Smooth muscle cell (in vitro differentiated cells): ENCODE results near the gene CEP76. TPM values are rescaled to one million over a fixed set of nuclear protein-coding genes. Genes with fewer than 3 reads are reported as not detected.

Experiments
- DNase-seq: peaks from one replicate; lab custom pipeline; 2025; ENCODE audit not compliant: unreplicated experiment; lab: John Stamatoyannopoulos, UW
- H2AFZ ChIP-seq: fragments of 200-600 bp; sonication (generic); 2 replicates; pipeline ENCODE4 v1.6.0; 2016; ENCODE audit warnings: antibody characterized with exemption, low read depth, mild to moderate bottlenecking
- H3F3A ChIP-seq: fragments of 200-600 bp; sonication (generic); 2 replicates; pipeline ENCODE4 v1.6.0; 2017; ENCODE audit warnings: antibody characterized with exemption, low read depth
- H3K27ac ChIP-seq: fragments of 200-600 bp; sonication (generic); 2 replicates; pipeline ENCODE4 v1.5.1; 2016; ENCODE audit warnings: low read depth, mild to moderate bottlenecking
- H3K27me3 ChIP-seq: fragments of 200-600 bp; sonication (generic); 2 replicates; pipeline ENCODE4 v1.6.1; 2016; ENCODE audit warnings: low read depth, mild to moderate bottlenecking
- H3K36me3 ChIP-seq: fragments of 200-600 bp; sonication (generic); 2 replicates; pipeline ENCODE4 v1.5.1; 2016; ENCODE audit warnings: low read depth
- H3K4me1 ChIP-seq: fragments of 200-600 bp; sonication (generic); 2 replicates; pipeline ENCODE4 v1.5.1; 2016; ENCODE audit warnings: low read depth
- H3K4me2 ChIP-seq: fragments of 200-600 bp; sonication (generic); 2 replicates; pipeline ENCODE4 v1.6.0; 2016; ENCODE audit warnings: mild to moderate bottlenecking
- H3K4me3 ChIP-seq: fragments of 200-600 bp; sonication (generic); 2 replicates; pipeline ENCODE4 v1.5.1; 2016; ENCODE audit warnings: mild to moderate bottlenecking
- H3K79me2 ChIP-seq: fragments of 200-600 bp; sonication (generic); 2 replicates; pipeline ENCODE4 v1.6.0; 2016; ENCODE audit warnings: low read depth, mild to moderate bottlenecking
- H3K9ac ChIP-seq: fragments of 200-600 bp; sonication (generic); 2 replicates; pipeline ENCODE4 v1.6.0; 2016; ENCODE audit warnings: low read depth
- H3K9me3 ChIP-seq: fragments of 200-600 bp; sonication (generic); replicated peaks from 2 replicates; pipeline ENCODE4 v1.5.1; 2016; ENCODE audit warnings: low read depth
- H4K20me1 ChIP-seq: fragments of 200-600 bp; sonication (generic); 2 replicates; pipeline ENCODE4 v1.6.0; 2016; ENCODE audit warnings: low read depth
- WGBS: methylation state at CpG from one replicate; pipeline ENCODE4 v1.1.7; 2016; ENCODE audit warnings: low lambda C conversion rate; 5-methylcytosine and 5-hydroxymethylcytosine counted together
- polyA plus RNA-seq: library from polyadenylated mRNA; unstranded; fragments of >200 nt; fragmentation: Nextera tagmentation; extraction: Ambion mirVana; gene quantifications from 2 replicates; pipeline ENCODE4 v1.2.1, GENCODE V29; 2016
- total RNA-seq: library from RNA; depleted of rRNA; stranded (reverse); fragments of >200 nt; gene quantifications from 2 replicates; pipeline ENCODE4 v1.2.3, GENCODE V29; 2014
- TF ChIP-seq, protein P1 (sequence below): fragments of 200-600 bp; sonication (generic); IDR thresholded peaks from 2 replicates; pipeline ENCODE4 v1.5.1; 2017; ENCODE audit warnings: borderline replicate concordance, mild to moderate bottlenecking, antibody characterized with exemption; ENCODE audit not compliant: insufficient read depth, poor library complexity, severe bottlenecking

Gene CEP76
- total and polyA plus RNA-seq, 2 experiments from 2014 or later: 2.8 to 11.7 TPM

DNA sequence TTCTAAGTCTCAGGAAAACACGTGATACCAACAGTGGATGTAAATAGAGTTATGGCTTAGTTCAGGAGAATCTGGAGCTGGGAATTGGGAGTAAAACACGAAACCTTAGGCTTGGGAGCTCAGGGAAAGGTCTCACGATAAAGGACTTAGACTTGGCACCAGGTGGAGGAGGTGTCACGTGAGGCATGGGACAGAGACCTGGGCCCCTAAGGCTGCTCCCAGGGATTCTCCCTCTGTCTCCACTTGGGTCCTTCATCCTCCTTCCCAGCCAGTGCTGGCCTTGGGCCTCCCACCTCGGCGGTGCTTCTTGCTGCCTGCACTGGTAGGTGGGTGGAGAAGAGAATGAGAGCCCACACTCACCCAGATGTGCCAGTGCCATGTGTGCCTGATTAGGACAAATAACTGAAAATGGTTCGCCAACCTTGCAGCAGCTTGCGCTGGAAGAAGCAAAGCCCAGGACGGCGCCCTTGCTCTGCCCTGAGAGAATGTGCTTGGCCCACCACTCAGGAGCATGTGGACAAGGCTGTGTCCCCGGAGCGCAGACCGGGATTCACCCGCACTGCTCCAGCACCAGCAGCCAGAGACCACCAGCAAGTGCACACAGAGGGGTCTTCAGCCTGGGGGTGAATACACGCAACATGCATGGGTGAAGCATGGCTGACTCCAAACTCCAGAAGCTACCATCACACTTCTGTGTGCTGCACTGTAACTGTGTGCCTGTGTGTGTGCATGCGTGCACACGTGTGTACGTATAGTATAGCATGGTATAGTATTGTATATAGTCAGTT is 48.4 kb upstream of the CEP76 start:
- TF ChIP-seq, protein P1, sequence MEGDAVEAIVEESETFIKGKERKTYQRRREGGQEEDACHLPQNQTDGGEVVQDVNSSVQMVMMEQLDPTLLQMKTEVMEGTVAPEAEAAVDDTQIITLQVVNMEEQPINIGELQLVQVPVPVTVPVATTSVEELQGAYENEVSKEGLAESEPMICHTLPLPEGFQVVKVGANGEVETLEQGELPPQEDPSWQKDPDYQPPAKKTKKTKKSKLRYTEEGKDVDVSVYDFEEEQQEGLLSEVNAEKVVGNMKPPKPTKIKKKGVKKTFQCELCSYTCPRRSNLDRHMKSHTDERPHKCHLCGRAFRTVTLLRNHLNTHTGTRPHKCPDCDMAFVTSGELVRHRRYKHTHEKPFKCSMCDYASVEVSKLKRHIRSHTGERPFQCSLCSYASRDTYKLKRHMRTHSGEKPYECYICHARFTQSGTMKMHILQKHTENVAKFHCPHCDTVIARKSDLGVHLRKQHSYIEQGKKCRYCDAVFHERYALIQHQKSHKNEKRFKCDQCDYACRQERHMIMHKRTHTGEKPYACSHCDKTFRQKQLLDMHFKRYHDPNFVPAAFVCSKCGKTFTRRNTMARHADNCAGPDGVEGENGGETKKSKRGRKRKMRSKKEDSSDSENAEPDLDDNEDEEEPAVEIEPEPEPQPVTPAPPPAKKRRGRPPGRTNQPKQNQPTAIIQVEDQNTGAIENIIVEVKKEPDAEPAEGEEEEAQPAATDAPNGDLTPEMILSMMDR: no peak

GRCh38 chr18:12750076-12750714 is 47.7 kb upstream of the CEP76 start:
- Histone ChIP-seq H3K4me2 (no peak overlapping the region), H3K4me3 (no peak overlapping the region), H3K9ac (no peak overlapping the region), H3K36me3 (no peaks in the 10 kb centered on the region), H3K79me2 (no peaks in the 10 kb centered on the region), H3K9me3 (no peaks in the 10 kb centered on the region), H3K4me1 (no peaks in the 10 kb centered on the region), H2AFZ (no peak overlapping the region), H3F3A (no peaks in the 10 kb centered on the region), H3K27ac (no peak overlapping the region), H4K20me1 (no peaks in the 10 kb centered on the region), H3K27me3 (no peaks in the 10 kb centered on the region)
- 85% methylated on average over 14 of the region's 14 CpGs for WGBS
- no peak for DNase-seq
- TF ChIP-seq, protein P1: no peak

More for the DNA sequence above, 48.4 kb upstream of the CEP76 start:
- no peaks in the 10 kb centered on the region for H3F3A ChIP-seq
- no peak for DNase-seq
- no peak overlapping the region for H2AFZ ChIP-seq
- WGBS: 98% methylated on average over 18 of the region's 18 CpGs
- H3K36me3 ChIP-seq: no peaks in the 10 kb centered on the region
- no peak overlapping the region for H3K9ac ChIP-seq
- no peaks in the 10 kb centered on the region for H3K9me3 ChIP-seq
- no peaks in the 10 kb centered on the region for H4K20me1 ChIP-seq
- no peak overlapping the region for H3K27ac ChIP-seq
- no peak overlapping the region for H3K4me3 ChIP-seq
- no peaks in the 10 kb centered on the region for H3K4me1 ChIP-seq
- H3K79me2 ChIP-seq: no peaks in the 10 kb centered on the region
- no peak overlapping the region for H3K4me2 ChIP-seq
- H3K27me3 ChIP-seq: no peaks in the 10 kb centered on the region

GRCh38 chr18:12749121-12749520 is 46.6 kb upstream of the CEP76 start:
- Histone ChIP-seq H3K4me2 (no peak overlapping the region), H3K79me2 (no peaks in the 10 kb centered on the region), H3K4me1 (no peaks in the 10 kb centered on the region), H3K27me3 (no peaks in the 10 kb centered on the region), H4K20me1 (no peaks in the 10 kb centered on the region), H3K36me3 (no peaks in the 10 kb centered on the region), H2AFZ (no peak overlapping the region), H3K4me3 (no peak overlapping the region), H3F3A (no peaks in the 10 kb centered on the region), H3K27ac (no peak overlapping the region), H3K9ac (no peak overlapping the region), H3K9me3 (no peaks in the 10 kb centered on the region)
- 95% methylated on average over 13 of the region's 13 CpGs for WGBS
- no peak for DNase-seq
- TF ChIP-seq, protein P1: no peak
